VCaP (cell line): Measurements from ENCODE around the gene VCPKMT.

ENCODE experiments used
- H3K27ac ChIP-seq: fragments of 450-650 bp; 2 replicates; pipeline ENCODE4 v1.5.1; 2017
- TF ChIP-seq, protein P1 (sequence below): fragments of 450-650 bp; conservative IDR thresholded peaks from 2 replicates; pipeline ENCODE4 v1.5.1; 2017; ENCODE audit warnings: mild to moderate bottlenecking, moderate library complexity

Gene VCPKMT

DNA sequence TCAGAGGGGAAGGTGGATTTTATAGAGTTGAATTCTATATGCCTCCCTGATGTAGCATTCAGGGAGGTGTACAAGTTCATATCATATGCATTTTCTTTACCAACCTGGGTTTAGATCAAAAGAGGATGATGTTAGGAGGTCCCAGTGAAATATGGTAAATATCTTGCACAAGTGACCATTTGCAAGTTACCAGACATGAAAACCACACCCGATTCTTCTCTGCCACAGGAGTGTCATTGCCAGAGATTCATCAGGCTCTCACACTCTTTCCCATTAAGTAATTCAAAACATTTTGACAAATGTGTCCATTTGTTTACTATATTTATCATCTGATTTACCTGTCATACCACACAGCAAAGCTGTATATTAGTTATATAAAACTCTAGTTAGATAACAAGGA lies 44.0 kb downstream of the VCPKMT start:
- no peak overlapping the region for H3K27ac ChIP-seq
- TF ChIP-seq, protein P1, sequence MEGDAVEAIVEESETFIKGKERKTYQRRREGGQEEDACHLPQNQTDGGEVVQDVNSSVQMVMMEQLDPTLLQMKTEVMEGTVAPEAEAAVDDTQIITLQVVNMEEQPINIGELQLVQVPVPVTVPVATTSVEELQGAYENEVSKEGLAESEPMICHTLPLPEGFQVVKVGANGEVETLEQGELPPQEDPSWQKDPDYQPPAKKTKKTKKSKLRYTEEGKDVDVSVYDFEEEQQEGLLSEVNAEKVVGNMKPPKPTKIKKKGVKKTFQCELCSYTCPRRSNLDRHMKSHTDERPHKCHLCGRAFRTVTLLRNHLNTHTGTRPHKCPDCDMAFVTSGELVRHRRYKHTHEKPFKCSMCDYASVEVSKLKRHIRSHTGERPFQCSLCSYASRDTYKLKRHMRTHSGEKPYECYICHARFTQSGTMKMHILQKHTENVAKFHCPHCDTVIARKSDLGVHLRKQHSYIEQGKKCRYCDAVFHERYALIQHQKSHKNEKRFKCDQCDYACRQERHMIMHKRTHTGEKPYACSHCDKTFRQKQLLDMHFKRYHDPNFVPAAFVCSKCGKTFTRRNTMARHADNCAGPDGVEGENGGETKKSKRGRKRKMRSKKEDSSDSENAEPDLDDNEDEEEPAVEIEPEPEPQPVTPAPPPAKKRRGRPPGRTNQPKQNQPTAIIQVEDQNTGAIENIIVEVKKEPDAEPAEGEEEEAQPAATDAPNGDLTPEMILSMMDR: no peak

GRCh38 chr14:50070840-50071548 lies 45.4 kb downstream of the VCPKMT start:
- TF ChIP-seq, protein P1: no peak
- H3K27ac ChIP-seq: no peak overlapping the region

- TF ChIP-seq, protein P1: no peak
- H3K27ac ChIP-seq: no peak overlapping the region
These were observed 46.1 kb downstream of the VCPKMT start for GRCh38 chr14:50070230-50070629.

GRCh38 chr14:50069325-50069724 lies 47.0 kb downstream of the VCPKMT start:
- TF ChIP-seq, protein P1: no peak
- H3K27ac ChIP-seq: no peak overlapping the region

DNA sequence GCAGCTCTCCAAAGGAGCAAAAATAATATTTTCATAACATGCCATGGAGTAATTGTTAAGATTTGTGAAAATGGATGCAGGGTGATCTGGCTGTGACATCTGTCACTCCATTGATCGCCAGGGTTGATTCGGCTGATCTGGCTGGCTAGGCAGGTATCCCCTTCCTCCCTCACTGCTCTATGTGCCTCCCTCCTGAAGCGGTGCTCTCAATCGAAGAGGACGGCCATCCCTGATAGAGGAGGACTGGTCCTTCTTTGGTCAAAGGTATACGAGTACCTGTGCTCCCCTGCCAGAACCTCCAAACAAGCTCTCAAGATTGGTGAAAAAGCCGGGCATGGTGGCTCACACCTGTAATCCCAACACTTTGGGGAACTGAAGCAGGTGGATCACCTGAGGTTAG lies 47.9 kb downstream of the VCPKMT start:
- TF ChIP-seq, protein P1: no peak

GRCh38 chr14:50067723-50068495 lies 48.5 kb downstream of the VCPKMT start:
- TF ChIP-seq, protein P1: no peak
- H3K27ac ChIP-seq: no peak overlapping the region

More for the DNA sequence above, 47.9 kb downstream of the VCPKMT start:
- H3K27ac ChIP-seq: no peak overlapping the region

DNA sequence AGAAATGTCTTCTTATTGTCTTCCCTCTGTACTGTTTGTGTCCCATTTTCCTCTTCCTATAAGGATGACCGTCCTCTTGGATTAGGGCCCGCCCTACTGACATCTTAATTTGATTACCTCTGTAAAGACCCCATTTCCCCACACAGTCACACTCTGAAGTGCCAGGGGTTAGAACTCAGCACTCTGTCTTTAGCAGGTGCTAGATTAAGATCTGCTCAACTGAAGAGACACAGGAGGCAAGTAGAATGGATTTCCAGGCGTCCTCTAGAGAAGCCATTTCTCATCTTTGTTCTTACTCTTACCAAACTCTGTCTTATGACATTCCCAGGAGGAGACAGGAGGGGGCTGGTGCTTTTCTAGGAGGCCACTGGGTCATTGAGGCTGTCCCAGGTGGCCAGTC lies 50.8 kb downstream of the VCPKMT start:
- no peak overlapping the region for H3K27ac ChIP-seq
- TF ChIP-seq, protein P1: no peak
